Measurements from ENCODE around the gene NGDN.

The NGDN gene

GRCh38 chr14:23442721-23443356 is 26.7 kb upstream of the NGDN start:
- TF ChIP-seq SUZ12 (IDR thresholded peaks at IDR 0.05) (no peak), FOXK2 (IDR thresholded peaks at IDR 0.05) (no peak), ZNF384 (IDR thresholded peaks at IDR 0.05) (no peak), L3MBTL2 (conservative IDR thresholded peaks at IDR 0.05) (no peak), NFRKB (IDR thresholded peaks at IDR 0.05) (no peak), BHLHE40 (IDR thresholded peaks at IDR 0.05; ENCODE audit: borderline replicate concordance) (no peak), HDGF (IDR thresholded peaks at IDR 0.05; ENCODE audit: borderline replicate concordance) (no peak), PKNOX1 (IDR thresholded peaks at IDR 0.05) (no peak), FOXM1 (IDR thresholded peaks at IDR 0.05; ENCODE audit: borderline replicate concordance) (no peak), TARDBP (IDR thresholded peaks at IDR 0.05) (no peak), LEF1 (IDR thresholded peaks at IDR 0.05; ENCODE audit: borderline replicate concordance) (no peak), SP1 (IDR thresholded peaks at IDR 0.05) (no peak), CTBP1 (IDR thresholded peaks at IDR 0.05; ENCODE audit: borderline replicate concordance) (no peak), FOXA1 (IDR thresholded peaks at IDR 0.05) (no peak), ELF4 (IDR thresholded peaks at IDR 0.05) (no peak), ARNT (IDR thresholded peaks at IDR 0.05) (no peak)
- POLR2A ChIA-PET: no interaction called here
- CTCF ChIA-PET: interaction anchor here (1.5 kb wide), 1 partner anchor 14 kb away, joined by 3 read pairs; no protein-coding TSS in a partner anchor
- no peak for DNase-seq (ENCODE audit: extremely low spot score)

GRCh38 chr14:23443411-23443812 is 26.1 kb upstream of the NGDN start:
- no peak for TF ChIP-seq L3MBTL2 (conservative IDR thresholded peaks at IDR 0.05)
- ChIA-PET CTCF (interaction anchor here (1.5 kb wide), 1 partner anchor 13 kb away, joined by 3 read pairs; no protein-coding TSS in a partner anchor), POLR2A (no interaction called here)
- DNase-seq (ENCODE audit: extremely low spot score): no peak

- no peak for TF ChIP-seq FOXK2 (IDR thresholded peaks at IDR 0.05)
- no peak for TF ChIP-seq SUZ12 (IDR thresholded peaks at IDR 0.05)
- no peak for TF ChIP-seq NFRKB (IDR thresholded peaks at IDR 0.05)
- TF ChIP-seq HDGF (IDR thresholded peaks at IDR 0.05; ENCODE audit: borderline replicate concordance): no peak
- no peak for TF ChIP-seq ELF4 (IDR thresholded peaks at IDR 0.05)
- no peak for TF ChIP-seq ZNF384 (IDR thresholded peaks at IDR 0.05)
- no peak for TF ChIP-seq TARDBP (IDR thresholded peaks at IDR 0.05)
- no peak for TF ChIP-seq FOXA1 (IDR thresholded peaks at IDR 0.05)
- no peak for TF ChIP-seq LEF1 (IDR thresholded peaks at IDR 0.05; ENCODE audit: borderline replicate concordance)
- no peak for TF ChIP-seq FOXM1 (IDR thresholded peaks at IDR 0.05; ENCODE audit: borderline replicate concordance)
- no peak for TF ChIP-seq PKNOX1 (IDR thresholded peaks at IDR 0.05)
- TF ChIP-seq CTBP1 (IDR thresholded peaks at IDR 0.05; ENCODE audit: borderline replicate concordance): no peak
- TF ChIP-seq BHLHE40 (IDR thresholded peaks at IDR 0.05; ENCODE audit: borderline replicate concordance): no peak
- no peak for TF ChIP-seq SP1 (IDR thresholded peaks at IDR 0.05)
- TF ChIP-seq L3MBTL2 (conservative IDR thresholded peaks at IDR 0.05): no peak
- no peak for TF ChIP-seq ARNT (IDR thresholded peaks at IDR 0.05)
- no peak for DNase-seq (ENCODE audit: extremely low spot score)
- POLR2A ChIA-PET: no interaction called here
- CTCF ChIA-PET: interaction anchor here (0.7 to 1.5 kb wide), 2 partner anchors 13 to 1440 kb away, joined by 3 read pairs; no protein-coding TSS in a partner anchor
Observed at GRCh38 chr14:23443881-23444280, 25.6 kb upstream of the NGDN start.

- POLR2A ChIA-PET: no interaction called here
- DNase-seq (ENCODE audit: extremely low spot score): no peak
- CTCF ChIA-PET: interaction anchor here (0.7 to 1.5 kb wide), 2 partner anchors 13 to 1441 kb away, joined by 3 read pairs; no protein-coding TSS in a partner anchor
- TF ChIP-seq TARDBP (IDR thresholded peaks at IDR 0.05) (no peak), PKNOX1 (IDR thresholded peaks at IDR 0.05) (no peak), SP1 (IDR thresholded peaks at IDR 0.05) (no peak), FOXA1 (IDR thresholded peaks at IDR 0.05) (no peak)
Observed at GRCh38 chr14:23444314-23444713, 25.2 kb upstream of the NGDN start.

GRCh38 chr14:23445773-23446172 is 23.7 kb upstream of the NGDN start:
- no peak for DNase-seq (ENCODE audit: extremely low spot score)
- CTCF ChIA-PET: no interaction called here

More at GRCh38 chr14:23445773-23446172, 23.7 kb upstream of the NGDN start:
- no peak for TF ChIP-seq FOXA1 (IDR thresholded peaks at IDR 0.05)
- no peak for TF ChIP-seq LEF1 (IDR thresholded peaks at IDR 0.05; ENCODE audit: borderline replicate concordance)
- no peak for TF ChIP-seq HDGF (IDR thresholded peaks at IDR 0.05; ENCODE audit: borderline replicate concordance)
- TF ChIP-seq SUZ12 (IDR thresholded peaks at IDR 0.05): no peak
- no peak for TF ChIP-seq ELF4 (IDR thresholded peaks at IDR 0.05)
- TF ChIP-seq SP1 (IDR thresholded peaks at IDR 0.05): no peak
- no peak for TF ChIP-seq BHLHE40 (IDR thresholded peaks at IDR 0.05; ENCODE audit: borderline replicate concordance)
- TF ChIP-seq ZNF384 (IDR thresholded peaks at IDR 0.05): no peak
- no peak for TF ChIP-seq FOXK2 (IDR thresholded peaks at IDR 0.05)
- TF ChIP-seq TARDBP (IDR thresholded peaks at IDR 0.05): no peak
- TF ChIP-seq FOXM1 (IDR thresholded peaks at IDR 0.05; ENCODE audit: borderline replicate concordance): no peak
- no peak for TF ChIP-seq NFRKB (IDR thresholded peaks at IDR 0.05)
- no peak for TF ChIP-seq PKNOX1 (IDR thresholded peaks at IDR 0.05)
- POLR2A ChIA-PET: no interaction called here

Data from HEK293T (cell line).